Stimulated activated CD8-positive, alpha-beta memory T cell treated with anti-CD3 and anti-CD28 coated beads, Interleukin-15, amount 100 ng/mL, for 48 hours (primary cell): ENCODE data around the gene PRDM16.
"Not testable (repeated sequence)": the region's sequence is repeated elsewhere in the genome, so short reads cannot be mapped to it uniquely, and the experiment has no call there.

ENCODE experiments used
- DNase-seq, 2 donors: peaks; one replicate each; pipeline ENCODE4 v3.0.0-alpha.2; 2020; ENCODE audit warnings: low read depth in 2 of 2

PRDM16 gene

DNA sequence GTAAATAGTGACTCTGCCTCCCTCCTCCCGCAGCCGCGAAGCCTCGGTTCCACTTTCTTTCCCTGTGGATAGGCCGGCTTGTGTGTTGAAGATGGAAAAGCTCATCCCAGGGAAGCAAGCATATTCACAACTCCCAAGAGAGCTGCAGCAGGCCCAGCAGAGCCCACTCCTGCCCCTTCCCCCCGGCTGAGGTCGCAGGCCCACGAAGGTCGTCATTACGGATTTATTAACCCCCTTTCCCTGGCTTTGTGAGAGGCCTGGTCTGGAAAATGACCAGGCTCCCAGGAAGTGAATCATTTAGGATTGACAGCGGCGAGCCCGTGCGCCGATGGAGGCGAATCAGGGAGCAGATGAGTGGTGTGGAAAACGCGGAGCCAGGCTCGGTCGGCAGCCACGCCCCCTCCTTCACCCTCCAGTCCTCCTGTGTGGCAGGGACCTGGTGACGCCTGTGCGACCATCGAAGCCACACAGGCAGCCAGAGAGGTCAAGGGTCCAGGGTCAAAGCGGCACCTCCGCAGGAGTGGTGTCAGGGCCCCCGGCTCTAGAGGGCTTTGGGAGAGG is 93.4 kb downstream of the PRDM16 start:
- no peak for DNase-seq

DNA sequence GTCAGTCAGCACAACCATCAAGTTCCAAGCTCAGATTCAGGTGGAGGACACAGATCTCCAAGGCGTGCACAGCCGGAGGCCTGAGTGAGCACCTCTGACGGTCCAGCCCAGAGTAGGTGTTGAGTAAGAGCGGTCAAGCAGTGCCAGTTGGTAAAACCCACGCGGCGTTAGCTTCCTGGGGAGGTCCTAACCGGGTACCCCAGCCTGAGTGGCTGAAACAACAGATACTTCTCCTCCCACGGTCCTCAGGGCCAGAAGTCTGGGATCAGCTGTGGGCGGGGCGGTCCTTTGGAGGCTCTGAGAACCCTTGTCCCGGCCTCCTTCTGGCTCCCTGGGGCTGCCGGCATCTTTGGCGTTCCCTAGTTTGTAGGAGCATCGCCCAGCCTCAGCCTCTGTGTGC is 94.4 kb downstream of the PRDM16 start:
- no peak for DNase-seq

DNA sequence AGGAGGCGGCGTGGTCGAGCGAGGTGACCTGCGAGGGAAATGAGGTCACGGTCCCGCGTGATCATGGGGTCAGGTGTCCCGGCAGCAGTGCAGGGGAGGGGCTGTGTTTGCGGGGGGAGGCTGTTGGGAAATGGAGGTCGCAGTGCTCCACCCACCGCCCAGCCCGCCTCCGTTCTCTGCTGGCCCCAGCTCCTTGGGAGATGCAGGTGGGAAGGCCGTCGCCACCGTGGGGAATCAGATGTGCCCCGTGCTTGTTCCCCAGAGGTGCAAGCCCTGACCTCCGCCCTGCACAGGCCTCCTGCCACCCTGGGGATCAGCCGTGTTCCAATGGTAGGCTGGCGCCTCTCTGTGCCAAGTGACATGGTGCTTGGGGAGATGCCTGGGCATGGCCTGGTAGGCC is 95.7 kb downstream of the PRDM16 start:
- no peak for DNase-seq

DNA sequence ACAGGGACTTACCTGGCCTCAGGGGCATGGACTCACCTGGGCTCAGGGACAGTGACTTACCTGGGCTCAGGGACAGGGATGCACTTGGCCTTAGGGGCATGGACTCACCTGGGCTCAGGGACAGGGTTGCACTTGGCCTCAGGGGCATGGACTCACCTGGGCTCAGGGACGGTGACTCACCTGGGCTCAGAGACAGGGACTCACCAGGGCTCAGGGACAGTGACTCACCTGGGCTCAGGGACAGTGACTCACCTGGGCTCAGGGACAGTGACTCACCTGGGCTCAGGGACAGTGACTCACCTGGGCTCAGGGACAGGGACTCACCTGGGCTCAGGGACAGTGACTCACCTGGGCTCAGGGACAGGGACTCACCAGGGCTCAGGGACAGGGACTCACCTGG is 96.2 kb downstream of the PRDM16 start:
- DNase-seq: not testable (repeated sequence)

DNA sequence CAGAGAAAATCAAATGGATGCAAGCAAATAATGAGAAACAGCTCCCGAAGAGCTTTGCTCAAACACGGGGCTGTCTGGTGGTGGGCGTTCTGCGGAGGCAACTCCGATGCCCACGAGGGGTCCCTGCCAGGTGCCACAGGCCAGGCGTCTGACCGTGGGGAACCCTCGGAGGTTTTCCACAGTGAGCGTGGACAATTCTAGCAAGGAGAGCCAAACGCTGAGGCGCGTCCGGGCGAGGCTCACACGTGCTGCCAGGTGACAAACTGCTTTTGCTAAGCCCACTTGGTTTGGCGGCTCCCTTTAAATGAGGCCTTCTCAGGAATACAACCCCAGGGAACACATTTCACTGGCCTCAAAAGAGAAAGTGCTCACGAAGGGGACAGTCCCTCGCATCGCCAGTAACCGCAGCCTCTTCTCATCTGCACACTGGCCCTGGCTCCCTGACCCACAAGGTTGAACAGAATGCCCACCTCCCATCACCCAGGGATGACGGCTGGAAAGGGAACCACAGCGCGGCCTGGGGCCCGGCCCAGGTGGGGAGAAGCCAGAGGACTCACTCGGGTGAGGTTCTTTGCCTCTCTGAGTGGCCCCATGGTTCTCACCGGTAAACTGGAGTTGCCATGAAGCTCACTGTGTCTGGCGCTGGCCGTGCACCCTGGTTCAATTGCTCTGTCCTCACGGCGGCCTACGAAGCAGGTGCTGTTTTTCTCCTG is 97.4 kb downstream of the PRDM16 start:
- DNase-seq: no peak

DNA sequence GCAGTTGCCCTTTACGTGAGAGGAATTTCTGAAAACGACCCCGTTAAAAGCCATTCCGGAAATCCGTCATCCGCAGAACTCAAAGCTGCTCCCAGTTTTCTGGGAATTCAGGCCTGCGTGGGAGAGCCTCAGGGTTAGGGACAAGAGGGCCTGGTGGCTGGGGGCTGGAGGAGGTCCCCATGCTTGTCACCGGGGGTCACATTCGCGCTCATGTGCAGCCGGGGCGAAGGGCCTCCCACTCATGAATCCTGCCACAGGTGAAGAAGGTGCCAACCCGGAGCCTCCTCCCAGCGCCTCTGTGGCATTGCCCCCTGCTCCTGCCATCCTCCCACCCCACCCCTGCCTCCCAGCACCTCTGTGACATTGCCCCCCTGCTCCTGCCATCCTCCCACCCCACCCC is 98.3 kb downstream of the PRDM16 start:
- DNase-seq: no peak

DNA sequence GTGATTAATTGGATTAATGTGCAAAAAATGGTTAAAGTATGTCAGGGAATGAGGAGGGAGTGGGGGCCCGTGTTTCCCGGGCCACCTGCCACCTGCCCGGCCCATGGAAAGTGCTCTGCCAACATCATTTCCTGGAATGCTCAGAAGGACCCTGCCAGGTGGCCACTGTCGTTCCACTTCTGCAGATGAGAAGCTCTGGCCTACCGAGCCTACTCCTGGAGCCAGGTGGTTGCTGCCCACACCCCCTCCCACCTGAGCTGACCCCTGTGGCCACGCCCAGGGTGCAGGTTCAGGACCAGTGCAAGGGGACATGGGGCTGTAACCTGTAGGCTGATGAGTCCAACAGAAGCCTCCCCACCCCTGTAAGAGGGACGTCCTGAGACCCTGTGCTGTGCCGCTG is 99.7 kb downstream of the PRDM16 start:
- DNase-seq: no peak

DNA sequence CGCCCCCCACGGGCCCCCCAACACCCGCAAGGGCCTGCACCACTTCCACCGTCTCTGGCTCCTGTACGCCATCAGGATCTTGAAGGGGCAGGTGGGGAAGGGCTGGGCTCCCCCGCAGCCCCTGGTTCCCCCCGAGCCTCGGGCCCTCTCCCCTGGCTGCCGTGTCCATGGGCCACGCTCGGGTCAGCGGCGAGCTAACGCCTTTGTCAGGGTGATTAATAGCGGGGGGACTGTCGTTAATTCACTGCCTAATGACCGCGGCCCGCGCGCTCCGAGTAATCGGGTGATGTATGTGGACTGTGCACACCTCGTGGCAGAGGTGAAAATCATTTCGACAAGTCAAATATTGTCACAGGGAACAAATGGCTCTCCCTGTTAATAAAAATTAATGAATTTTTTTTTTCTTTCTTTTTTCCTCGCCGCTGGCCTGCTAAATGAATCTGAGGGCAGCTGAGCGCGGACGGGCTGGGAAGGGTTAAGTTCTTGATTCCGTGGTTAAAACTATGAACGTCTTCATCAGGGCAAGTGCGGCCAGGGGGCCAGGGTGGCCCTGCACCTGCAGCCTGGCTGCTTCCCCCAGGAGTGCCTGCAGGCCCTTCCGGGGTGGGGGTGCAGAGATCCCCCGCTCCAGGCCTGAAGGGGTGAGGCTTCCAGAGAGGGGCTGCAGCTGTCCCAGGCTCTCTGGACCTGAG is 100.8 kb downstream of the PRDM16 start:
- DNase-seq: no peak

DNA sequence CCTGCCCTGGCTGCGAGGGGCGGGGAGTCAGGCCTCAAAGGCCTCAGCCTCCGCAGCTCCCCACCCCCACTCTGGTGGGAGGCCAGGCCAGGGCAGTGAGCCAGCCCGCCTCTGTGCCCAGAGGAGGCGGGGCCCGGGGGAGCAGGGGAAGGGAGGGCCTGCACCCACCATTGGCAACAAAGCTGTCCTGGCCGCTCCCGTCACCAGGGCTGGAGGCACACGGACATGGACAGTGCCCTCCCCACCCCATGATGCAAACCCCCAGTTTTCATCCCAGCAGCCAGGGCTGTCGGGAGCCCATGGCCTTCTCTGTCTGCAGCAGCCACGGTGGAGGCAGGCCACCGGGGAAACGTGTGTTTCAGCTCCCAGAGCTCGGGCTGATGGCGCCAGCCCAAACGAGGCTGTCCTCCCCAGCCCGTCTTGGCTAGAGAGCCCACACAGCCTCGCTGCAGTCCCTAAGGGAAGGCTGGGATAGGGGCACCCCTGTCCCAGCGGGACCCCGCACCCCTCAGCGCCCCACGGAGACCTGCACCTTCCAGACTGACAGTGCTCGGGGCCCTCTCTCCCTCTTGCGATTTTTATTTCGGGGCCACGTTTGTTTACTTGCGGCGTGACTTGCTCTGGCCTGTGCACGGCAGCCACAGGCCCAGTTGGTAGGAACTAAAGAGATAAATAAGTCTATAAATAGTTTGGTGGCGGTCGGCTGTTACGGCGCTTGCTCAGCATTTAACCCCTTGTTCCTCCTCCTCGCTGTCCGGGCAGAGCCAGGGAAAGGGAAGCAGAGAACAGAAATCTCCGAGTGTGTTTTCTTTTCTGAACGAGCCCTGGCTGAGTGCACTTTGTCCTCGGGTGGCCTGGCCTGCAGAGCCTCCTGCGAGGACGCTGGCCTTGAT is 101.8 kb downstream of the PRDM16 start:
- no peak for DNase-seq

DNA sequence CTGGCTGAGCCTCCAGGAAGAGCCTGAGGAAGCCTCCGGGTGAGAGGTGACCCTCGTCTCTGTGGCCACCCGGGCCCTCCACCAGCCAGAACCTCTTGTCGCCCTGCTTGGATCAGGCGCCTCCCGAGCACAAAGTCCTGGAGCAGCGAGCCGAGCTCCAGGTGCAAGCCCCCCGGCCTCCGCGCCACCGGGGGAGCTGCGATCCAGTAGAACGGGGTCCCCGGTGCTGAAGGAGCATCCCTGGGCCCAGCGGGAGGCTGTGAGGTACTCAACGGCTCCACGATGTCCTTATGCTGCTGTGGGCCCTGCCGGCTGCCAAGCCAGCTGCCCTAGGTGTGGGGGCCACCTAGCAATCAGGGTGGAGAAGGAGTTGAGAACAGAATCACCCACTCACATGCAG is 102.8 kb downstream of the PRDM16 start:
- DNase-seq: no peak

DNA sequence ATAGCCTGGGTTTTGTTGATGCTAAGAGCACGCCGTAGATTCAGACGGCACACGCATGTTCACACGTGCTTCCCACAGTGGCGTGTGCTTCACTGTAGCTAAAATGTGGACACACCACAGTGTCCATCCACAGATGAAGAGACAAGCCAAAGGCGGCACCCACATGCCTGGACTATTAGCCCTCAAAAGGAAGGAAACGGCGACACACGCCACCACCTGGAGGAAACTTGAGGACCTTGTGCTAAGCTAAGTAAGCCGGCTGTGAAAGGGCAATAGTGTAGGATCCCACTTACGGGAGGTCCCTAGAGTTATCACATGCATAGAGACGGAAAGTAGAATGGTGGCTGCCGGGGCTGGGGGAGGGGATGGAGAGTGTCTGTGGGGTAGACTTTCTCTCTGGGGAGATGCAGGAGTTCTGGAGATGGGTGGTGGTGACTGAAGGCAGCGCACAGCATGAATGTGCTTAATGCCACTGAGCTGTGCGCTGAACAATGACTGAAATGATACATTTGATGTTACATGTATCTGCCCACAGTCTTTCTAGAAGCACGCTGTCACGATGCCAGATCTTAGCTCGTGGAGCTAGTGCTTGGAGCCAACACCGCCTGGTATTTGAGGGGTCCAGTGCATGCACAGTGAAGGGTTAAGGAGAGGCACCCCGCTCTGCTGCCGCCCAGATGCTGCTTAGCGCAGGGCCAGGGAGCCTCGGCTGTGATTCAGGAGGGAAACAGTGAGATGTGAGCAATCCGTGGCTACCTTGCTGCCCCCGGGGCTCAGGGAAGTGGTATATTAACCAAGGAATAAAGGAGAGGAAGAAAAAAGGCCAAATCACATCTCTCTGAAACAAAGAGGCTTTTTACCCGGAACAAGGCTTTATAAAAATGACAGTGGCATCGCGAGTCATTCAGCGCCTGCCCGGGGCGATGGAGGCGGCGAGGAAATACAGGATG is 103.7 kb downstream of the PRDM16 start:
- no peak for DNase-seq

DNA sequence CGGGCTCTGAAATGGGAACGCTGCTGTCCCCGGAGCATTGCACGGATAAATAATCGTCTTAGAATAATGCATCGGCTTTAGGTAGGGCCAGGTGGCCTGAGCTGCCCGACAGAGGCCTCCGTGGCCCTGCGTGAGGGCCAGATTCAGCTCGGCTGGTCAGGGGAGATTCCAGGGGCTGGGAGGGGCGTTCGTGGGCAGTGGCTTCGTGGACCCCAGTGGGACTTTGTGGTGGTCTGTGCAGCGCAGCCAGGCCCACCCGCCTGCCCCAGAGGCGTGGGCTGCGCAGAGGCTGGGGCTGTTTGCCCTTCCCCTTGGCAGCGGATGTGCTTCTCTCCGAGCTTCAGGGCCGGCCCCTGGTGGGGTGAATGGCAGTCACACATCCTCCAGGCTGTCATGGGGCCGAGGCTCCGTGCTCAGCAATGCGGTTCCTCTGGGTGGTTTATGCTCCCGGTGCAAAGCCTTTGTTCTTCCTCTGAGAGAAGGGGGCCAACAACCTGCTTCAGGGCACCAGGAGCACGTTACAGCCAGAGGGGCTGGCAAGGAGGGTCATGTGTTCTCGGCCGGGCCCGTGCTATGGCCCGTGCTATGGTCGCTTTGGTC is 104.5 kb downstream of the PRDM16 start:
- no peak for DNase-seq

DNA sequence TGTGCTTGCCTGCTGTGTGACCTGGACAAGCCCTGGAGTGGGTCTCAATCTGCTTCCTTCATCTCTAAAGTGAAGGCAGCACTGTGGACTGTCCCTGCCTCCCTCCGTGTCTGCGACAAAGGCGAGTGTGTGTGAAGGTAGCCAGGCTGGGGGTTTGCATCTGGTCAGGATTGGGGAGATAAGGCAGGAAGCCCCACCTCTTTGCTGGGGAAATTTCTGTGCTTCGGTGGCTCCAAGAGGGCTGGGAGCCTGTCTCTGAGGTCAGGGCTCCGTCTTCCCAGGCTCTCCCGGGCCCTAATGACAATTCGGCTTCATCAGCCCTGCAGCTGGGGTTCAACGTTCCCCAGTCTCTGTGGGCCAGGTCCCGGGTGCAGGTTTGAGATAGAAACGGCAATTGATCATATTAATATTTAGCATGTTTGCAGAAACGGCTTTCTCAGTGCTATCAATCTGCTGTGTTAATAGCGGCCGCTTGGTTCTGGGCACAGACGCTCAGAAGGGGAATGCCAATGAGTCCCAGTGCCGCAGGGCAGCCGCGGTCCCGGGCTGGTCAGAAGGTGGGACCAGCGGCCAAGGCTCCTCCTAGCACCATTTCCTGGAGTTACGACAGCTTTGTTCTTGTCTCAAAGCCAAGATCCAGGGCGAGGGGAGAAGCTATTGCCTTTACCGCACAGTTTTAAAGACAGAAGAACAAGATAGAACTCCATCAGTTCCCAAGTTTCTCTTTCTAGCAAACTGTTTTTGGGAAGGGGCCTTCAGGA is 105.7 kb downstream of the PRDM16 start:
- no peak for DNase-seq

DNA sequence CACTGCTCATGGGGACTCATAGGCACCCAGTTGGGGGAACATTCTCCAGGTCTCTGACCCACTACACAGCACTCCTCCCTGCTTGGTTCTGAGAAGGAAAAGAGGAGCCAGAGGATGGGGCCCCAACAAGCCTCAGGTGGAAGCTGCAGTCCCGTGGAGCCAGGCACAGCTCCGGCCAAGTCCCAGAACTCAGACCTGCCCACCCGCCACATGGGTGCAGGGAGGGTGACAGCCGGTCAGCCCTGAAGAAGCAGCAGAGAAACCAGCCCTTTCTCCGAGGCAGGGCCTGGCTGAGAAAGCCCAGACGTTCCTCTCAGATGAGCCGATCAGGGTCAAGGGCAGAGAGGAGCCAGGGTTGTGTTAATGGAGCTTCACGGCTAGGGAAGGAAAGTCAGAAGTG is 106.5 kb downstream of the PRDM16 start:
- DNase-seq: no peak

DNA sequence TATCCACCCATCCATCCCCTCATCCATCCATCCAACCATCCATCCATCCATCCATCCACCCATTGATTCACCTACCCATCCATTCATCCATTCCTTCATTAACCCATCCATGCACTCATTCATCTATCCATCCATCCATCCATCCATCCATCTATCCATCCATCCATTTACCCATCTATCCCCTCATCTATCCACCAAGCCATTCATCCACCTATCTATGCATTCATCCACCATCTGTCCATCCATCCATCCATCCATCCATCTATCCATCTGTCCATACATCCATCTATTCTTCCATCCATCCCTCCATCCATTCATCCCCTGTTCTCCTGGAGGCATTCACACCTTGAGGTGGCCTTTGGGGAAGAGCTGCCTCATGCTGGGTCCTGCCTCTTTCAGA is 107.0 kb downstream of the PRDM16 start:
- no peak for DNase-seq

DNA sequence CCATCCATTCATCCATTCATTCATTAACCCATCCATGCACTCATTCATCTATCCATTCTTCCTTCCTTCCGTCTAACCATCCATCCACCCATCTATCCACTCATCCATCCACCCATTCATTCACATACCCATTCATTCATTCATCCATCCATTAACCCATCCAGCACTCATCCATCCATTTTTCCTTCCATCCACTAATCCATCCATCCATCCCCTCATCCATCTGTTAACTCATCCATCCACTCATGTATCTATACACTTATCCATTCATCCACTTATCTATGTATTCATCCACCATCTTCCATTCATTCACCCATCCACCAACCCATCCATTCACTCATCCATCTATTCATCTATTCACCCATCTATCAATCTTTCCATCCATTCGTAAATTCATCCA is 107.8 kb downstream of the PRDM16 start:
- DNase-seq: no peak

DNA sequence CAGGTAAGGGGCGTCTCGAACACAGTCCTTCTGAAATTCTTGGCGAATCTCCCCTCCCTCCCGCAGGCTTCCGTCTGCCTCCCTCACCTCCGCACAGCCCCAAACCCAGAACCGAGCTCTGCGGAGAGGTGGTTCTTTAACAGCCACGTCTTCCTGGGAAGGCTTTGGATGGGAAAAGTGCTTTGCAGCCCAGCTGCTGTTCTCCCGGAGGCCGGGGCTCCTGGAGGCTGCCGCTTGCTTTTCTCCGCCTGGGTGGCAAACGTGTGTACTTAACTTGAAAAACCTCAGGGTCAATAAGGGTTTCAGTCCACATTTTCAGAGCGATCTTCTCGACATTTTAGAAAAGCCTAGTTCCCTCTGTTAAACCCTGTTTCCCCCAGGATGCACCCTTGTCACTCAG is 109.3 kb downstream of the PRDM16 start:
- DNase-seq: no peak

DNA sequence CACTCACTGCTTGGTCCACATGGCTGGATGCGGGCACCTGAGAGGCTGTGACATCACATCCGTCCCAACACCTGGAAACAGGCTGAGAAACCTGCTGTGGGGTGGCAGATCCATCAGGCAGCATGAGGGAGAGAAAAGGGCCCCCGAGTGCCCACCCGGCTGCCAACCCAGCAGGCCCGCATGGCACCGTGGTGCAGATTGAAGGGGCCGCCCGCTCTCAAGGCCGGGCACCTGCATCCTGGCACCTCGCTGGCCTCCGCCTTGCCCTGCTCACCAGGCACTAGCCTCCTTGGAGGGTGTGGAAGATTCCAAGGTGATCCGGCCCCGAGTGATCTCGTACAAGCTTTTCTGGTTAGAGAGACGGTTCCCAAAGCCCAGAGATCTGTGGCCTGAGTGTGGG is 110.5 kb downstream of the PRDM16 start:
- DNase-seq: no peak

DNA sequence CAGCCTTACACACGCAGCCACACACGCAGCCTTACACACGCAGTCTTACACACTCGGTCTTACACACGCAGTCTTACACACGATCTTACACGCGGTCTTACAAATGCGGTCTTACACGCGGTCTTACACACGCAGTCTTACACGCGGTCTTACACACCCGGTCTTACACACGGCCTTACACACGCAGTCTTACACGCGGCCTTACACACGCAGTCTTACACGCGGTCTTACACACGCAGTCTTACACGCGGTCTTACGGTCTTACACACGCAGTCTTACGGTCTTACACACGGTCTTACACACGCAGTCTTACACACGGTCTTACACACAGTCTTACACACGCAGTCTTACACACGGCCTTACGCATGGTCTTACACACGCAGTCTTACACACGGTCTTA is 111.9 kb downstream of the PRDM16 start:
- DNase-seq: no peak

DNA sequence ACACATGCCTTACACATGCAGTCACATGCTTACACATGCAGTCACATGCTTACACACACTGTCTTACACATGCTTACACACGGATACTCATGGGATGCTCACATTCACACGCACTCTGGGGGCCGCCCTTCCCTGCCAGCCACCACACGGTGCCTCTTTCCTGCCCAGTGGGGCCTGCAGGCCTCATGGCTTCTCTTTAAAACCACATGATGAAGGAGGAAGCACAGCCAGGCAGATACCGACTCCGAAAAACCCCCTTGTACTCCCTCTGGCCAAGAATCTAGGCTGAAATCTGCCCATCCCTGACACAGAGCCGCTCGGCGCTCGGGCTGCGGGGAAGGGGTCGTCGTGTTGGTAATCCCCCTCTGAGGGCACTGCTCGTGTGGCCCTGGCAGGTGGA is 113.0 kb downstream of the PRDM16 start:
- DNase-seq: no peak
